Right lobe of liver (tissue), 6 donors: ENCODE measurements around the gene ENPP3. TPM values are rescaled to one million over a fixed set of nuclear protein-coding genes. Genes with fewer than 3 reads are reported as not detected.
A peak's percentile ranks its signal among the peaks of the same experiment; 100 is the strongest.

Source experiments
- ATAC-seq, 4 donors: fragments of 200-7000 bp; cut with Tn5 transposase; one replicate each; pipeline ENCODE4 v1.9.1; 2020; ENCODE audit warnings: mild to moderate bottlenecking in 4 of 4, moderate library complexity in 4 of 4
- DNase-seq, 3 donors: peaks; one replicate each; pipeline ENCODE4 v3.0.0-alpha.2; 2020
- H3K27ac ChIP-seq, 3 donors: fragments of 200-600 bp; one replicate each; pipeline ENCODE4 v1.8.0; 2022
- H3K27me3 ChIP-seq, 2 donors: fragments of 200-600 bp; one replicate each; pipeline ENCODE4 v1.8.0; 2022
- H3K36me3 ChIP-seq, 4 donors: fragments of 200-600 bp; sonication (generic) in 1 of 4; one replicate each; pipeline versions ENCODE4 v1.5.1 to v1.8.0; 2017 to 2022; ENCODE audit warnings: control low read depth in 1 of 4
- H3K4me1 ChIP-seq, 4 donors: fragments of 200-600 bp; sonication (generic) in 1 of 4; one replicate each; pipeline versions ENCODE4 v1.5.1 to v1.8.0; 2017 to 2022; ENCODE audit warnings: control low read depth in 1 of 4
- H3K4me3 ChIP-seq, 3 donors: fragments of 200-600 bp; one replicate each; pipeline ENCODE4 v1.8.0; 2022
- H3K9me3 ChIP-seq, 4 donors: fragments of 200-600 bp; sonication (generic) in 1 of 4; one replicate each; pipeline versions ENCODE4 v1.5.1 to v1.8.0; 2017 to 2022; ENCODE audit warnings: control low read depth in 1 of 4
- CTCF ChIP-seq, 4 donors: fragments of 200-600 bp in 3 of 4; fragments of 450-650 bp in 1 of 4; IDR thresholded peaks; one replicate each; pipeline versions ENCODE4 v1.5.1 to v1.8.0; 2016 to 2022; ENCODE audit warnings: antibody characterized with exemption in 4 of 4, mild to moderate bottlenecking in 2 of 4
- POLR2A ChIP-seq: fragments of 450-650 bp; IDR thresholded peaks from one replicate; pipeline ENCODE4 v1.6.1; 2017; ENCODE audit warnings: antibody characterized with exemption, mild to moderate bottlenecking
- WGBS: methylation state at CpG from one replicate; pipeline ENCODE4 v1.1.6; 2018; ENCODE audit warnings: low coverage, low lambda C conversion rate; ENCODE audit not compliant: insufficient coverage; ENCODE audit errors: missing lambda C conversion rate; 5-methylcytosine and 5-hydroxymethylcytosine counted together
- intact Hi-C, 2 donors: fragments of 100-400 bp; cut with DNase I; formaldehyde crosslinking; loops; one replicate each; pipeline versions ENCODE4 v1.11.2 to v1.14.1; 2022
- total RNA-seq, 6 experiments: library from RNA; depleted of rRNA in 2 of 6; stranded (reverse); fragments of >200 nt in 2 of 6; fragmentation: NEBNext Ultra II Directional in 3 of 6; extraction: Animal tissue kit (Norgen Biotek cat#: 25700) in 3 of 6; gene quantifications; one replicate each; pipeline versions ENCODE4 v1.1.0 to v1.2.4, GENCODE V29; 2016 to 2023
- donor health status: DM: no; HTN: yes; CAD: no.
- donor health status: DM: no; HTN: no; CAD: no.
- donor health status: DM: no; HTN: no; CAD: no.
- donor health status: DM: no; HTN: yes; CAD: no.
- donor health status: DM: no; HTN: yes; CAD: no.

Gene ENPP3
- total RNA-seq, 6 experiments from 2014 or later = 0.63 to 2.7 (median 1.5) TPM

GRCh38 chr6:131629651-131630050, 7.5 kb upstream of the ENPP3 start:
- WGBS = no CpG with 5 or more reads among the region's 2 CpGs
- H3K27ac ChIP-seq = no peak overlapping the region
- no peak for ATAC-seq

GRCh38 chr6:131631625-131632289, 5.3 kb upstream of the ENPP3 start:
- no peak for TF ChIP-seq POLR2A
- no peak for TF ChIP-seq CTCF (IDR thresholded peaks at IDR 0.05)
- ATAC-seq (no peak), DNase-seq (no peak)
- H3K4me1 ChIP-seq = peaks cover 0 to 18% (median 0%) of the 10 kb centered on the region in 4 donors
- H3K36me3 ChIP-seq = no peaks in the 10 kb centered on the region
- no peaks in the 10 kb centered on the region for H3K9me3 ChIP-seq
- H3K4me3 ChIP-seq = no peak overlapping the region
- H3K27ac ChIP-seq = no peak overlapping the region
- no peaks in the 10 kb centered on the region for H3K27me3 ChIP-seq
- intact Hi-C loops = no loop called here
- WGBS = 64% methylated on average over 3 of the region's 3 CpGs

More at GRCh38 chr6:131629651-131630050, 7.5 kb upstream of the ENPP3 start:
- Histone ChIP-seq H3K4me3 (no peak overlapping the region), H3K9me3 (no peaks in the 10 kb centered on the region), H3K36me3 (peaks cover 0 to 9% (median 3%) of the 10 kb centered on the region in 4 donors), H3K4me1 (peaks cover 0 to 13% (median 0%) of the 10 kb centered on the region in 4 donors), H3K27me3 (no peaks in the 10 kb centered on the region)
- DNase-seq = no peak
- intact Hi-C loops = no loop called here
- no peak for TF ChIP-seq CTCF (IDR thresholded peaks at IDR 0.05)
- no peak for TF ChIP-seq POLR2A

- no peaks in the 10 kb centered on the region for H3K27me3 ChIP-seq
- H3K27ac ChIP-seq = no peak overlapping the region
- no peak for TF ChIP-seq POLR2A
- DNase-seq (no peak), ATAC-seq (peak in 3 of 4 donors; percentile 7 to 56 (median 26))
- WGBS = 78% methylated on average over 7 of the region's 11 CpGs
- peaks cover 0 to 6% (median 0%) of the 10 kb centered on the region in 4 donors for H3K4me1 ChIP-seq
- peak overlapping the region in 1 of 3 donors; percentile 15 for H3K4me3 ChIP-seq
- H3K36me3 ChIP-seq = no peaks in the 10 kb centered on the region
- no peaks in the 10 kb centered on the region for H3K9me3 ChIP-seq
- intact Hi-C loops = no loop called here
Observed at GRCh38 chr6:131635384-131636340, 1.4 kb upstream of the ENPP3 start.

- no peaks in the 10 kb centered on the region for H3K27me3 ChIP-seq
- H3K27ac ChIP-seq = no peak overlapping the region
- no peak overlapping the region for H3K4me3 ChIP-seq
- ATAC-seq (no peak), DNase-seq (no peak)
- WGBS = 75% methylated on average over 2 of the region's 2 CpGs
- H3K9me3 ChIP-seq = no peaks in the 10 kb centered on the region
- TF ChIP-seq POLR2A (no peak), CTCF (IDR thresholded peaks at IDR 0.05) (no peak)
- intact Hi-C loops = no loop called here
- H3K36me3 ChIP-seq = no peaks in the 10 kb centered on the region
- H3K4me1 ChIP-seq = peaks cover 0 to 6% (median 0%) of the 10 kb centered on the region in 4 donors
Observed at GRCh38 chr6:131638013-131638412, 911 bp downstream of the ENPP3 start.

GRCh38 chr6:131640100-131640499, 3.0 kb downstream of the ENPP3 start:
- Histone ChIP-seq H3K4me1 (peaks cover 0 to 6% (median 0%) of the 10 kb centered on the region in 4 donors), H3K27me3 (no peaks in the 10 kb centered on the region), H3K9me3 (no peaks in the 10 kb centered on the region), H3K27ac (no peak overlapping the region), H3K4me3 (no peak overlapping the region), H3K36me3 (no peaks in the 10 kb centered on the region)
- DNase-seq = no peak
- TF ChIP-seq POLR2A = no peak
- TF ChIP-seq CTCF (IDR thresholded peaks at IDR 0.05) = no peak
- no peak for ATAC-seq
- intact Hi-C loops = no loop called here
- 63% methylated on average over 2 of the region's 2 CpGs for WGBS
